Measurements from ENCODE around the gene GJA4.

Gene GJA4

GRCh38 chr1:34792868-34793727 is at the start of gene GJA4:
TSS of gene GJA4 (plus strand) at chr1:34792999. CDS start at chr1:34794214, 1,215 bp downstream.
- H3K4me1 Mint-ChIP-seq = peaks cover 14% of the 10 kb centered on the region
- ATAC-seq (ENCODE audit: low read depth) (no peak), DNase-seq (ENCODE audit: low spot score in 2 of 2) (no peak)
- H3K36me3 Mint-ChIP-seq = peaks cover 2% of the 10 kb centered on the region
- H3K27me3 Mint-ChIP-seq = peaks cover 24% of the 10 kb centered on the region
- H3K27ac Mint-ChIP-seq = no peak within 1 kb of the TSS
- H3K4me3 Mint-ChIP-seq = peak within 1 kb of the TSS; percentile 7
- no peaks in the 10 kb centered on the region for H3K9me3 Mint-ChIP-seq

- H3K4me3 Mint-ChIP-seq = no peak overlapping the region
- no peaks in the 10 kb centered on the region for H3K4me1 Mint-ChIP-seq
- H3K27ac Mint-ChIP-seq = no peak overlapping the region
- ATAC-seq (ENCODE audit: low read depth) (no peak), DNase-seq (ENCODE audit: low spot score in 2 of 2) (no peak)
- H3K9me3 Mint-ChIP-seq = no peaks in the 10 kb centered on the region
- H3K27me3 Mint-ChIP-seq = peaks cover 9% of the 10 kb centered on the region
- no peaks in the 10 kb centered on the region for H3K36me3 Mint-ChIP-seq
Measured at GRCh38 chr1:34743775-34744174, 49.0 kb upstream of the GJA4 start.

GRCh38 chr1:34744851-34745250 is 47.9 kb upstream of the GJA4 start:
- H3K9me3 Mint-ChIP-seq = no peaks in the 10 kb centered on the region
- H3K27me3 Mint-ChIP-seq = peaks cover 10% of the 10 kb centered on the region
- H3K36me3 Mint-ChIP-seq = no peaks in the 10 kb centered on the region
- no peak for ATAC-seq (ENCODE audit: low read depth)
- no peaks in the 10 kb centered on the region for H3K4me1 Mint-ChIP-seq
- no peak for DNase-seq (ENCODE audit: low spot score in 2 of 2)
- no peak overlapping the region for H3K27ac Mint-ChIP-seq
- no peak overlapping the region for H3K4me3 Mint-ChIP-seq

- Mint-ChIP-seq H3K27me3 (peaks cover 10% of the 10 kb centered on the region), H3K4me3 (no peak overlapping the region), H3K9me3 (no peaks in the 10 kb centered on the region), H3K36me3 (no peaks in the 10 kb centered on the region), H3K27ac (no peak overlapping the region), H3K4me1 (no peaks in the 10 kb centered on the region)
- no peak for ATAC-seq (ENCODE audit: low read depth)
- DNase-seq (ENCODE audit: low spot score in 2 of 2) = no peak
Measured at GRCh38 chr1:34745666-34746065, 47.1 kb upstream of the GJA4 start.

GRCh38 chr1:34746101-34746500 is 46.7 kb upstream of the GJA4 start:
- H3K4me3 Mint-ChIP-seq = no peak overlapping the region
- H3K27me3 Mint-ChIP-seq = peaks cover 12% of the 10 kb centered on the region
- no peaks in the 10 kb centered on the region for H3K4me1 Mint-ChIP-seq
- H3K9me3 Mint-ChIP-seq = no peaks in the 10 kb centered on the region
- H3K27ac Mint-ChIP-seq = no peak overlapping the region
- DNase-seq (ENCODE audit: low spot score in 2 of 2) (no peak), ATAC-seq (ENCODE audit: low read depth) (no peak)
- H3K36me3 Mint-ChIP-seq = no peaks in the 10 kb centered on the region

- no peaks in the 10 kb centered on the region for H3K36me3 Mint-ChIP-seq
- H3K27ac Mint-ChIP-seq = no peak overlapping the region
- ATAC-seq (ENCODE audit: low read depth) (no peak), DNase-seq (ENCODE audit: low spot score in 2 of 2) (no peak)
- peaks cover 12% of the 10 kb centered on the region for H3K27me3 Mint-ChIP-seq
- no peaks in the 10 kb centered on the region for H3K4me1 Mint-ChIP-seq
- no peaks in the 10 kb centered on the region for H3K9me3 Mint-ChIP-seq
- no peak overlapping the region for H3K4me3 Mint-ChIP-seq
Measured at GRCh38 chr1:34746785-34747637, 45.8 kb upstream of the GJA4 start.

GRCh38 chr1:34747638-34747941 is 45.2 kb upstream of the GJA4 start:
- DNase-seq (ENCODE audit: low spot score in 2 of 2) (no peak), ATAC-seq (ENCODE audit: low read depth) (no peak)
- no peak overlapping the region for H3K4me3 Mint-ChIP-seq
- peaks cover 12% of the 10 kb centered on the region for H3K27me3 Mint-ChIP-seq
- H3K4me1 Mint-ChIP-seq = no peaks in the 10 kb centered on the region
- no peaks in the 10 kb centered on the region for H3K9me3 Mint-ChIP-seq
- no peak overlapping the region for H3K27ac Mint-ChIP-seq
- H3K36me3 Mint-ChIP-seq = no peaks in the 10 kb centered on the region

GRCh38 chr1:34749992-34750391 is 42.8 kb upstream of the GJA4 start:
- Mint-ChIP-seq H3K27me3 (peaks cover 16% of the 10 kb centered on the region), H3K9me3 (peaks cover 4% of the 10 kb centered on the region), H3K36me3 (no peaks in the 10 kb centered on the region), H3K27ac (no peak overlapping the region), H3K4me3 (no peak overlapping the region), H3K4me1 (no peaks in the 10 kb centered on the region)
- ATAC-seq (ENCODE audit: low read depth) = no peak
- no peak for DNase-seq (ENCODE audit: low spot score in 2 of 2)

- H3K4me1 Mint-ChIP-seq = no peaks in the 10 kb centered on the region
- H3K9me3 Mint-ChIP-seq = peaks cover 4% of the 10 kb centered on the region
- no peaks in the 10 kb centered on the region for H3K36me3 Mint-ChIP-seq
- H3K4me3 Mint-ChIP-seq = no peak overlapping the region
- H3K27me3 Mint-ChIP-seq = peaks cover 16% of the 10 kb centered on the region
- no peak for ATAC-seq (ENCODE audit: low read depth)
- DNase-seq (ENCODE audit: low spot score in 2 of 2) = no peak
- no peak overlapping the region for H3K27ac Mint-ChIP-seq
Measured at GRCh38 chr1:34750610-34751009, 42.2 kb upstream of the GJA4 start.

- no peaks in the 10 kb centered on the region for H3K36me3 Mint-ChIP-seq
- ATAC-seq (ENCODE audit: low read depth) (no peak), DNase-seq (ENCODE audit: low spot score in 2 of 2) (no peak)
- peaks cover 13% of the 10 kb centered on the region for H3K27me3 Mint-ChIP-seq
- no peak overlapping the region for H3K27ac Mint-ChIP-seq
- H3K9me3 Mint-ChIP-seq = peaks cover 4% of the 10 kb centered on the region
- H3K4me1 Mint-ChIP-seq = no peaks in the 10 kb centered on the region
- H3K4me3 Mint-ChIP-seq = no peak overlapping the region
Measured at GRCh38 chr1:34753163-34753562, 39.6 kb upstream of the GJA4 start.

GRCh38 chr1:34754964-34755637 is 37.7 kb upstream of the GJA4 start, which contains the start of gene GJB5:
TSS of gene GJB5 (plus strand) at chr1:34755047. CDS start at chr1:34757331, 2,284 bp downstream.
- no peaks in the 10 kb centered on the region for H3K4me1 Mint-ChIP-seq
- H3K36me3 Mint-ChIP-seq = no peaks in the 10 kb centered on the region
- DNase-seq (ENCODE audit: low spot score in 2 of 2) = no peak
- H3K4me3 Mint-ChIP-seq = no peak within 1 kb of the TSS
- peaks cover 4% of the 10 kb centered on the region for H3K9me3 Mint-ChIP-seq
- H3K27ac Mint-ChIP-seq = no peak within 1 kb of the TSS
- ATAC-seq (ENCODE audit: low read depth) = no peak
- peaks cover 14% of the 10 kb centered on the region for H3K27me3 Mint-ChIP-seq

GRCh38 chr1:34755961-34756360 is 36.8 kb upstream of the GJA4 start:
- Mint-ChIP-seq H3K27me3 (peaks cover 13% of the 10 kb centered on the region), H3K4me3 (no peak overlapping the region), H3K36me3 (no peaks in the 10 kb centered on the region), H3K27ac (no peak overlapping the region), H3K9me3 (peaks cover 4% of the 10 kb centered on the region), H3K4me1 (no peaks in the 10 kb centered on the region)
- no peak for DNase-seq (ENCODE audit: low spot score in 2 of 2)
- no peak for ATAC-seq (ENCODE audit: low read depth)

GRCh38 chr1:34757386-34757785 is 35.4 kb upstream of the GJA4 start:
- H3K4me3 Mint-ChIP-seq = no peak overlapping the region
- peaks cover 14% of the 10 kb centered on the region for H3K27me3 Mint-ChIP-seq
- H3K27ac Mint-ChIP-seq = no peak overlapping the region
- peaks cover 4% of the 10 kb centered on the region for H3K9me3 Mint-ChIP-seq
- DNase-seq (ENCODE audit: low spot score in 2 of 2) (no peak), ATAC-seq (ENCODE audit: low read depth) (no peak)
- H3K36me3 Mint-ChIP-seq = no peaks in the 10 kb centered on the region
- H3K4me1 Mint-ChIP-seq = no peaks in the 10 kb centered on the region

GRCh38 chr1:34758751-34759150 is 34.0 kb upstream of the GJA4 start:
- Mint-ChIP-seq H3K4me3 (no peak overlapping the region), H3K27ac (no peak overlapping the region), H3K27me3 (peaks cover 18% of the 10 kb centered on the region)

More at GRCh38 chr1:34758751-34759150, 34.0 kb upstream of the GJA4 start:
- peaks cover 1% of the 10 kb centered on the region for H3K9me3 Mint-ChIP-seq
- DNase-seq (ENCODE audit: low spot score in 2 of 2) (no peak), ATAC-seq (ENCODE audit: low read depth) (no peak)
- no peaks in the 10 kb centered on the region for H3K36me3 Mint-ChIP-seq
- H3K4me1 Mint-ChIP-seq = no peaks in the 10 kb centered on the region
